K562 (cell line): Measurements from ENCODE around the gene FAM117B. TPM values are rescaled to one million over a fixed set of nuclear protein-coding genes. Genes with fewer than 3 reads are reported as not detected.
A peak's percentile ranks its signal among the peaks of the same experiment; 100 is the strongest.

ENCODE experiments used
- ATAC-seq: fragments of 200-7000 bp; cut with Tn5 transposase; 3 replicates; pipeline ENCODE4 v1.9.1; 2020; ENCODE audit warnings: moderate library complexity
- BruUV-seq: library from RNA; stranded (reverse); fragments of 400-500 nt; replicated peaks from 2 replicates; lab custom pipeline; 2021; lab: Mats Ljungman, UMichigan
- CTCF ChIA-PET: fragments of 300-600 bp; formaldehyde crosslinking; extraction: SDS; loops from one replicate; lab custom pipeline; 2021; ENCODE audit warnings: low intra/inter-chr PET ratio; lab: Yijun Ruan, JAX
- POLR2A ChIA-PET: fragments of 300-600, 350-650 bp; sonication (Branson Sonifier 250); formaldehyde crosslinking; extraction: SDS; loops from one replicate; lab custom pipeline; 2021; ENCODE audit warnings: antibody characterized with exemption, inconsistent platforms; lab: Yijun Ruan, JAX
- DNase-seq, 4 experiments: peaks; one replicate each; pipeline versions ENCODE4 v3.0.0 to v3.0.0-alpha.2; 2011 to 2018; ENCODE audit warnings: low spot score in 3 of 4, mixed read lengths in 3 of 4; ENCODE audit errors: extremely low read depth in 1 of 4
- FAIRE-seq: peaks from 2 replicates; lab custom pipeline; 2011; peaks lifted over from hg19 to GRCh38; lab: Jason Lieb, UNC
- H2AFZ ChIP-seq: 2 replicates; pipeline ENCODE4 v1.6.0; 2011; ENCODE audit warnings: low read depth, low read length, control low read depth, inconsistent platforms
- H3K27ac ChIP-seq: fragments of 200-600 bp; 3 replicates; pipeline ENCODE4 v1.8.0; 2011; ENCODE audit warnings: low read depth, mild to moderate bottlenecking, control low read depth, inconsistent platforms, low read length, moderate library complexity, mixed read lengths; ENCODE audit errors: extremely low read depth
- H3K27me3 ChIP-seq, 2 experiments: fragments of 300-600 bp in 1 of 2; 2 replicates in 1 of 2; 3 replicates in 1 of 2; pipeline versions ENCODE4 v1.6.0 to v1.8.0; 2011; ENCODE audit warnings: inconsistent platforms in 2 of 2, low read length in 2 of 2, mild to moderate bottlenecking in 1 of 2, mixed read lengths in 1 of 2, moderate library complexity in 1 of 2; ENCODE audit not compliant: control insufficient read depth in 2 of 2, insufficient read depth in 2 of 2
- H3K36me3 ChIP-seq: fragments of 300-600 bp; 3 replicates; pipeline ENCODE4 v1.8.0; 2011; ENCODE audit warnings: mild to moderate bottlenecking, low read length, inconsistent platforms; ENCODE audit not compliant: control insufficient read depth, insufficient read depth
- H3K4me1 ChIP-seq, 2 experiments: fragments of 200-600 bp in 1 of 2; replicated peaks in 1 of 2; 2 replicates in 1 of 2; 3 replicates in 1 of 2; pipeline versions ENCODE4 v1.5.1 to v1.8.0; 2011; ENCODE audit warnings: inconsistent platforms in 2 of 2, low read length in 2 of 2, mild to moderate bottlenecking in 1 of 2, mixed read lengths in 1 of 2, moderate library complexity in 1 of 2; ENCODE audit not compliant: control insufficient read depth in 2 of 2, insufficient read depth in 2 of 2
- H3K4me2 ChIP-seq: 2 replicates; pipeline ENCODE4 v1.6.1; 2011; ENCODE audit warnings: low read length, control low read depth, inconsistent platforms, mixed read lengths; ENCODE audit not compliant: insufficient read depth
- H3K4me3 ChIP-seq: fragments of 200-600 bp; sonication (generic), shearing (Covaris generic); 2 replicates; pipeline ENCODE4 v1.5.1; 2016; ENCODE audit warnings: control low read depth, inconsistent platforms
- H3K79me2 ChIP-seq: fragments of 200-600 bp; 3 replicates; pipeline ENCODE4 v1.8.0; 2011; ENCODE audit warnings: low read length, inconsistent platforms; ENCODE audit not compliant: control insufficient read depth, insufficient read depth
- H3K9ac ChIP-seq, 2 experiments: 2 replicates each; pipeline versions ENCODE4 v1.6.0 to v1.6.1; 2011; ENCODE audit warnings: low read depth in 2 of 2, low read length in 2 of 2, control low read depth in 1 of 2, inconsistent platforms in 1 of 2, mild to moderate bottlenecking in 1 of 2, mixed read lengths in 1 of 2; ENCODE audit not compliant: insufficient read depth in 1 of 2
- H3K9me1 ChIP-seq: one replicate; pipeline ENCODE4 v1.6.0; 2011; ENCODE audit warnings: inconsistent platforms, mild to moderate bottlenecking, low read length, moderate library complexity; ENCODE audit not compliant: control insufficient read depth, insufficient read depth
- H3K9me3 ChIP-seq: replicated peaks from 2 replicates; pipeline ENCODE4 v1.5.1; 2011; ENCODE audit warnings: low read depth, low read length, inconsistent platforms; ENCODE audit not compliant: control insufficient read depth, insufficient read depth
- H4K20me1 ChIP-seq: replicated peaks from 2 replicates; pipeline ENCODE4 v1.6.1; 2011; ENCODE audit warnings: low read length, inconsistent platforms, mixed read lengths; ENCODE audit not compliant: control insufficient read depth, insufficient read depth
- CHD2 ChIP-seq: IDR thresholded peaks from 2 replicates; pipeline ENCODE4 v1.6.1; 2011; ENCODE audit warnings: low read depth, low read length
- COPS2 ChIP-seq: fragments of 450-650 bp; conservative IDR thresholded peaks from 2 replicates; pipeline ENCODE4 v1.6.1; 2016; ENCODE audit warnings: mild to moderate bottlenecking, moderate library complexity
- DMBX1 ChIP-seq: fragments of 250-450 bp; sonication (Bioruptor Pico); IDR thresholded peaks from 2 replicates; pipeline ENCODE4 v1.8.0; 2022; ENCODE audit warnings: inconsistent platforms, mild to moderate bottlenecking, moderate library complexity, borderline replicate concordance
- ETS2 ChIP-seq: IDR thresholded peaks from 2 replicates; pipeline ENCODE4 v1.6.1; 2016; ENCODE audit warnings: borderline replicate concordance, missing genetic modification characterization, mild to moderate bottlenecking, moderate library complexity, missing compliant biosample characterization; ENCODE audit not compliant: poor library complexity, severe bottlenecking
- EZH2 ChIP-seq: IDR thresholded peaks from 2 replicates; pipeline ENCODE4 v1.6.1; 2012; ENCODE audit warnings: low read depth, mild to moderate bottlenecking, inconsistent platforms, low read length, borderline replicate concordance
- IFI16 ChIP-seq: fragments of 250-450 bp; sonication (Bioruptor Pico); IDR thresholded peaks from 2 replicates; pipeline ENCODE4 v2.1.2; 2022; ENCODE audit warnings: mild to moderate bottlenecking, inconsistent platforms
- JUNB ChIP-seq: fragments of 450-650 bp; formaldehyde crosslinking; conservative IDR thresholded peaks from 2 replicates; pipeline ENCODE4 v1.4.0; 2020; ENCODE audit warnings: mild to moderate bottlenecking
- MYBL2 ChIP-seq, 2 experiments: fragments of 450-650 bp in 1 of 2; sonication (generic) in 1 of 2; formaldehyde crosslinking in 1 of 2; IDR thresholded peaks; 2 replicates each; pipeline versions ENCODE4 v1.6.1 to v1.8.1; 2017 to 2022; ENCODE audit warnings: borderline replicate concordance in 1 of 2, inconsistent platforms in 1 of 2, low read depth in 1 of 2, mild to moderate bottlenecking in 1 of 2, missing genetic modification reagents in 1 of 2, moderate library complexity in 1 of 2
- PBX2 ChIP-seq, 2 experiments: IDR thresholded peaks in 1 of 2; conservative IDR thresholded peaks in 1 of 2; 2 replicates each; pipeline ENCODE4 v1.6.1; 2016; ENCODE audit warnings: low read depth in 2 of 2, mild to moderate bottlenecking in 1 of 2, missing compliant biosample characterization in 1 of 2, missing genetic modification characterization in 1 of 2, moderate library complexity in 1 of 2
- WGBS: fragments of 100-300 bp; shearing (Covaris generic); methylation state at CpG from one replicate; pipeline ENCODE4 v1.1.6; 2016; ENCODE audit warnings: low coverage, mixed read lengths; ENCODE audit not compliant: insufficient coverage; ENCODE audit errors: missing lambda C conversion rate; 5-methylcytosine and 5-hydroxymethylcytosine counted together
- in situ Hi-C: fragments of 300-500 bp; cut with MboI; formaldehyde crosslinking; loops from 4 replicates; pipeline ENCODE4 v1.15.0; 2018; ENCODE audit warnings: inconsistent platforms, mixed read lengths
- intact Hi-C: fragments of 100-400 bp; cut with micrococcal nuclease; formaldehyde crosslinking; loops from 2 replicates; pipeline ENCODE4 v1.14.2; 2022
- polyA plus RNA-seq, 8 experiments: library from polyadenylated mRNA; depleted of rRNA in 4 of 8; stranded (reverse) in 5 of 8; unstranded in 3 of 8; fragments of >200 nt; fragmentation: Nextera tagmentation in 2 of 8; fragmentation: Illumina TruSeq in 1 of 8; extraction: Ambion mirVana in 2 of 8; extraction: Trizol in 1 of 8; gene quantifications; 2 replicates each; pipeline versions ENCODE4 v1.2.1 to v1.2.3, GENCODE V29; 2011 to 2014; ENCODE audit warnings: inconsistent platforms in 1 of 8, missing spikeins in 1 of 8
- total RNA-seq, 7 experiments: library from RNA; depleted of rRNA in 6 of 7; stranded (reverse); fragments of >200 nt in 6 of 7; fragmentation: Illumina TruSeq in 2 of 7; extraction: Trizol in 2 of 7; gene quantifications; 2 replicates each; pipeline versions ENCODE4 v1.2.1 to v1.2.3, GENCODE V29; 2011 to 2021; ENCODE audit warnings: low replicate concordance in 1 of 7

FAM117B gene
- total and polyA plus RNA-seq, 9 of the 15 experiments (the other 6 are each of a cell fraction or from before 2014, with no cell fraction given): 1.6 to 5.2 (median 2.6) TPM

DNA sequence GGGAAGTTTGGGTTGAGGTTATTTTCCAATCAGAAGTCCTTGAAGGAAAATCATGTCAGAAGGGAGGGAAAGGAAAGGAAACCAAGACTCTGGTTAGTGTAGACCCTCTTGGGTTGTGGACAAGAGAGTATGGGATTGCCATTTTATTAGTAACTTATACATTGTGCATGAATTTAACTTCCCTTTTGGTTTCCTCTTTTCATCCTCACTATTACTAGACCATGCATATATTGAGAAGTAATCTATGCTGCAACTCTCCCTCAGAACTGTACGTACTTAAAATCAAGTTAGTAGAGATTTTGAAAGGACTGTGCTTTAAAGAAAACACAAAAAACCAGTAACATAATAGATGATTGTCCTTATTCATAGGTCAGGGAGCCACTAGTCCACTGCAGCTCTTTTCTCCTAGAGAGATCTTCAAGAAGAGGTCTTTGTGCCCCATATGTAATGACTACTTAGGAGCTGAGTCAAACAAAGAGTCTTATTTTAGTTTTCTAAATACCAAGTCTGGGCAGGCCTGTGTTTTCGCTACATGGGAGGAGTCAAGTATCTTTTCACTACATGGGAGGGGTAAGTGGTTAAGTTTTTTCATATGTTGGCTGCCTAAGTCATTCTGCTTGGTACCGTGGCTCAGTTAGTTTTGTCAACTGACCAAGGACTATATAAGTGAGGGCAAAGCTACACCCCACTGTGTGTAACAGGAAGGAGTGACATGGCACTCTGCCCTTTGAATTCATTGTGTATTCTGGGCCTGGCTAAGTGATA is 25.2 kb upstream of the FAM117B start:
- Histone ChIP-seq H3K9me3 (no peaks in the 10 kb centered on the region), H2AFZ (no peak overlapping the region), H3K9me1 (no peaks in the 10 kb centered on the region), H3K4me1 (0 out of 5 replicates have a peak, but pooled peaks cover 0 to 2% of the 10 kb centered on the region in 2 experiments), H3K27me3 (no peaks in the 10 kb centered on the region), H3K4me3 (no peak overlapping the region), H3K36me3 (no peaks in the 10 kb centered on the region), H3K79me2 (no peaks in the 10 kb centered on the region), H4K20me1 (no peaks in the 10 kb centered on the region), H3K9ac (no peak overlapping the region), H3K4me2 (no peak overlapping the region), H3K27ac (no peak overlapping the region)
- no TSS peak for BruUV-seq
- TF ChIP-seq IFI16 (CRISPR knock-in tag) (no peak), COPS2 (no peak), EZH2 (no peak), DMBX1 (CRISPR knock-in tag) (no peak)
- ATAC-seq: no peak
- CTCF ChIA-PET: no interaction called here
- 24% methylated on average over 3 of the region's 3 CpGs for WGBS
- in situ Hi-C loops (no loop called here), intact Hi-C loops (no loop called here)
- DNase-seq: no peak
- POLR2A ChIA-PET: no interaction called here
- no peak for FAIRE-seq

DNA sequence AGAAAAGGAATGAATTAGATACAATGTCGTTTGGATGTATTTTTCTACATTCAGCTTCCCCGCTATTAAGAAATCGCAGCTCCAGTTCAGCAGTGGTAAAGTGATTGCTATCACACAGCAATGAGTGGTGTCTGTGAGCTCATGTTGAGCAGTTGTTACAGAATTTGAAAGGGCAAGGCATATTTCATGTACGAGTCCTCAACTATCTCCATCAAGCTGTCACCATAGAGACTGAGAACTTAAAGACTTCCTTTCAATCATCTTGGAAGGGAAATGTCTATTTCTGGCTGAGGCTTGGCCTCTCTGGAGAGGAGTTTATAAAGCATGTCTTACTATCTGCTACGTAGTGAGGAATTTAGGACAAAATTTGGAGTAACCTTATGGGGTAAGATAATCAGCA is 24.4 kb upstream of the FAM117B start:
- no peaks in the 10 kb centered on the region for H3K4me1 ChIP-seq
- H4K20me1 ChIP-seq: no peaks in the 10 kb centered on the region
- FAIRE-seq (no peak), DNase-seq (no peak), ATAC-seq (no peak)
- H3K79me2 ChIP-seq: no peaks in the 10 kb centered on the region
- no peak overlapping the region for H3K27ac ChIP-seq
- no peak for TF ChIP-seq CHD2
- TF ChIP-seq MYBL2 (IDR thresholded peaks at IDR 0.05; ENCODE audit: low read depth): no peak
- TF ChIP-seq MYBL2 (CRISPR knock-in tag; IDR thresholded peaks at IDR 0.05; ENCODE audit: borderline replicate concordance): no peak
- no peak for TF ChIP-seq ETS2 (tag)
- TF ChIP-seq PBX2 (CRISPR knock-in tag; IDR thresholded peaks at IDR 0.05; ENCODE audit: low read depth): no peak
- peak; percentile 37 for TF ChIP-seq PBX2 (tag; conservative IDR thresholded peaks at IDR 0.05; ENCODE audit: low read depth)
- TF ChIP-seq JUNB: no peak
- H3K9ac ChIP-seq: no peak overlapping the region
- H3K9me3 ChIP-seq: no peaks in the 10 kb centered on the region
- no TSS peak for BruUV-seq
- H3K27me3 ChIP-seq: no peaks in the 10 kb centered on the region
- H3K9me1 ChIP-seq: no peaks in the 10 kb centered on the region
- no peak overlapping the region for H2AFZ ChIP-seq
- POLR2A ChIA-PET: no interaction called here
- no peak overlapping the region for H3K4me2 ChIP-seq
- CTCF ChIA-PET: no interaction called here
- in situ Hi-C loops: no loop called here
- no peaks in the 10 kb centered on the region for H3K36me3 ChIP-seq
- 20% methylated on average over 4 of the region's 5 CpGs for WGBS
- intact Hi-C loops: no loop called here
- no peak overlapping the region for H3K4me3 ChIP-seq
